IPS DF 4.7 (cell line): ENCODE results near the gene TACSTD2.
"Not testable (repeated sequence)": the region's sequence is repeated elsewhere in the genome, so short reads cannot be mapped to it uniquely, and the experiment has no call there.

ENCODE experiments used
- DNase-seq: peaks from one replicate; pipeline ENCODE4 v3.0.0-alpha.2; 2013; ENCODE audit warnings: low spot score; ENCODE audit errors: extremely low read depth

The TACSTD2 gene

GRCh38 chr1:58588396-58588795, 11.3 kb upstream of the TACSTD2 start:
- DNase-seq = no peak

DNA sequence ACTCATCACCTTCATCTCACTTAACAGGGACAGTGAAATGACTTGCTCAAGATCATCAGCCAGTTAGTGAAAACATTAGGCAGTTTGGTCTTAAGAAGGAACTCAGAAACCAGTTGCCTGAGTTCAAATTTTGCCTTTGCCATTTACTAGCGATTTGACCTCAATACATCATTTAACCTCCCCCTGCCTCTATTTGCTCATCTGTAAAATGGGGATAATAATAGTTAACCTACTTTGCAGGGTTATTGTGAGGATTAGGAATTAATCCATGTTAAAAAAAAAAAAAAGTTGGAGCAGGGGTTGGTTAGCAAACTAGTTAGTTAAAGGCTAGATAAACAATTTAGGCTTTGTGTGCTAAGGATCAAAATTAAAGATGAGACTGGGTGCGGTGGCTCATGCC, 10.6 kb upstream of the TACSTD2 start:
- DNase-seq = no peak

GRCh38 chr1:58586271-58586670, 9.2 kb upstream of the TACSTD2 start:
- DNase-seq = no peak

DNA sequence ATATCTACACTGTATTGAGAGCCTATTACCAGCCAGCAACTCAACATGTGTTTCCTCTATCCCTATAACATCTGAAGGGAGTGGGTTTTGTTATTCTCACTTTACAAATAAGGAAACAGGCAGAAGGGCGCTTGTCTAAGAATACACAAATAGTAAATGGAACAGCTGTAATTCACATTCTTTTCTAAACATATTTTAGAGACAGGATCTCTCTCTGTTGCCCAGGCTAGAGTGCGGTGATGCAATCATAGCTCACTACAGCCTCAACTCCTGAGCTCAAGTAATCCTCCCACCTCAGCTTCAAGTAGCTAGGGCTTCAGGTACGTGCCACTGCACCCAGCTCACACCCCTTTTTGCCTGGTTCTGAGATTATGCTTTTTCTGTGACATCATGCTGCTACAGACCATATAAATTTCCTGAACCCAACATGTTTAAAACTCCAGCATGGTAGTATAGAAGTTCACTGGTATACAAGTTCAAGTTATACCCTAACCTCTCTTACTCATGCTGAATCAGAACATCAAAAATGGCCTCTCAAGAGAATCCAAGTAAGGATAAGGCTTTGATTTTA, 8.6 kb upstream of the TACSTD2 start:
- DNase-seq = no peak

- DNase-seq = no peak
Measured at GRCh38 chr1:58585166-58585565, 8.1 kb upstream of the TACSTD2 start.

DNA sequence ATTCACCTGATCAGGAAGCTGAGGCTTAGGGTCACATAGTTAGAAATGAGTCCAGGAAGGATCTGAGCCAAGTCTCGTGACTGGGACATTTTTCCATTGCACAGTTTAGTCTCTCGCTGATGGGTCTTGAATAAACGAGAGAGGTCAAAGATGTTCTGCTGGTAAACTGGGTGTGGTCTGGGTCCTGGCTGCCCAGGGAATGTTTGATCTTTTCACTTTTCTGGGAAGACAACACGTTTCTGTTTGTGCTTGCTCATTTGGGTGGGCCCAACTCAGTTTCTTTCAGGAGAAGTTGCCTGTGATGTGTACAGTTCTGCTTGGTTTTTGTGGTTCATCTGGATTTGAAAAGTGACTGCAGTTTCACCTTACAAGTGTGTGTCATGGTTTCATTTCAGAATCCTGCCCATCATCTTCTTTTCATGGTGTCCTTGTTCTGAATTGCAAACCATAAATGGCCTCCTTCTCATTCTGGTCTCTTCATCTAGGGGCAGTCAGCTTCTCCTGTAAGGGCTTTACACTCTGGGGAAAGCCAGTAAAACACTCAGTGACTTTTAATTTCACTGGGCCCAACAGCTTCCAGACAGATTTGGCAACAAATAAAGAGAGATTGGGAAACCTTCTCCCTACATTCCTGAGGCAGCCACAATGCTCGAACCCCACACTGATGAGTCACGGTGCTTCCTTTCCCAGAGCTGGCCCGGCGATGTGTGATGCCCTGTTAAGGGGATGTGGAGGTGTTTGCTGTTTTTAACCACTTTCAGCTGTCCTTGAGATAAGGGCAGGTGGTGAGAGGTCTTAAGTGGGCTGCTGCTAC, 7.2 kb upstream of the TACSTD2 start:
- DNase-seq = no peak

DNA sequence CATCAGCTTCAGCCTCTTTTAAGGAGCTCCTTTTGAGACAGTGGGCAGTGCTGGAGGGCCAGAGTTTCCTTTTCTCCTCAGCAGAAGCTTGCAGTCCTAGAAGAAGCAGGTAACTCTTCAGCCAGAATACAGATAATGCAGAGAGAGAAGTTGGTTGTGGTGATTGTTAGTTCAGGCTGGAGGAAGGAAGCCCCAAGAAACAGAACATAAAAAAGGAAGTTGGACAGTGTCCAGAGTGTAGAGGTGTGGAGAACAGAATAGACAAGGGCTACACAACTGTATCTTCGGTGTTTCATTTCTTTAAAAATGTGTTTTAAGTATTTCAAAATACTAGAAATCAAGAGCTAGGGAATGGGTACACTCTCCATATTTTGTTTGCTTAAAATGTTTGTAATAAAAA, 6.4 kb upstream of the TACSTD2 start:
- DNase-seq = no peak

DNA sequence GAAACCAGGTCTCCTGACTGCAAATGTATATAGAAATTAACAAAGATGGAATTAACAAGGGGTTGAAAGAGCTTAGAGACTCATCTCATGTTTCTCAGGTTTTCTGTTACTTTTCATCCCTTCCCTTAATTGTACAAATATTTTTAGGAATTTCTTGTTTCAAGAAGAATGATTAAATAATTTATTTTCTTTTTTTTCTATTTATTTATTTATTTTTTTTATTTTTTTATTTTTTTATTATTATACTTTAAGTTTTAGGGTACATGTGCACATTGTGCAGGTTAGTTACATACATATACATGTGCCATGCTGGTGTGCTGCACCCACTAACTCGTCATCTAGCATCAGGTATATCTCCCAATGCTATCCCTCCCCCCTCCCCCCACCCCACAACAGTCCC, 5.1 kb upstream of the TACSTD2 start:
- not testable (repeated sequence) for DNase-seq

GRCh38 chr1:58581641-58582040, 4.6 kb upstream of the TACSTD2 start:
- DNase-seq = no peak

DNA sequence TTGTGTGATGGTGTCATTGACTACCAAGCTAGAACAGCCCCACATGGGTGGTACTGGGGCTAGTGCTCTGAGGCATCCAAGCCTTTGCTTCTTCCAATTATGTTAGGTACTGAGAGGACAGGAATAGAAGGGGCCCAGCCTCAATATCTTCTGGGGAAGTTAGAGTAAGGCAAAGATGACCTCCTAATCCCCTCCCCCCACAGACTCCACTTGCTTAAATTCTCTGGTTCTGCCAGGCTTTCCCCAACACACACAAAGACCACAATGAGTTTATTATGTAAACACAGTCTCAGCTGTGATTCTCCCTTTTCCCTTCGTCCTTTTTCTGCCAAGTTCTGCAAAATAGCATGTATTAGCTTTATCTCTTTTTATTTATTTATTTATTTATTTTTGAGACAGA, 3.1 kb upstream of the TACSTD2 start:
- no peak for DNase-seq

- DNase-seq = no peak
Measured at GRCh38 chr1:58577654-58578030, 590 bp upstream of the TACSTD2 start.

DNA sequence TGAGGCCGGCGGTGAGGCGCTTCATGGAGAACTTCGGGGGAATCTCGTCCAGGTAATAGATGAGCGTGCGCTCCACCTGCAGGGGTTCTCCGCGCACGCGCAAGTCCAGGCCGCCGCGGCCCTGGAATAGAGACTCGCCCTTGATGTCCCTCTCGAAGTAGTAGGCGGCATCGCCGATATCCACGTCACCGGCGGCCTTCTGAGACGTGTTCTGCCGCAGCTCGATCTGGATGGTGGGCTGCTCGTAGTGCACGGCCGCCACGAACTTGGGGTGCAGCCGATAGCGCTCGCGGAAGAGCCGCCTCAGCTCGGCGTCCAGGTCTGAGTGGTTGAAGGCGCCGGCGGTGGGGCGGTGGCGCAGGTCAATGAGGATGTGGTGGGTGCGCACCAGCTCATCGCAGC, 726 bp downstream of the TACSTD2 start:
- no peak for DNase-seq

- DNase-seq = no peak
Measured at GRCh38 chr1:58575551-58576324, 1.3 kb downstream of the TACSTD2 start.

- no peak for DNase-seq
Measured at GRCh38 chr1:58574816-58575215, 2.2 kb downstream of the TACSTD2 start.

DNA sequence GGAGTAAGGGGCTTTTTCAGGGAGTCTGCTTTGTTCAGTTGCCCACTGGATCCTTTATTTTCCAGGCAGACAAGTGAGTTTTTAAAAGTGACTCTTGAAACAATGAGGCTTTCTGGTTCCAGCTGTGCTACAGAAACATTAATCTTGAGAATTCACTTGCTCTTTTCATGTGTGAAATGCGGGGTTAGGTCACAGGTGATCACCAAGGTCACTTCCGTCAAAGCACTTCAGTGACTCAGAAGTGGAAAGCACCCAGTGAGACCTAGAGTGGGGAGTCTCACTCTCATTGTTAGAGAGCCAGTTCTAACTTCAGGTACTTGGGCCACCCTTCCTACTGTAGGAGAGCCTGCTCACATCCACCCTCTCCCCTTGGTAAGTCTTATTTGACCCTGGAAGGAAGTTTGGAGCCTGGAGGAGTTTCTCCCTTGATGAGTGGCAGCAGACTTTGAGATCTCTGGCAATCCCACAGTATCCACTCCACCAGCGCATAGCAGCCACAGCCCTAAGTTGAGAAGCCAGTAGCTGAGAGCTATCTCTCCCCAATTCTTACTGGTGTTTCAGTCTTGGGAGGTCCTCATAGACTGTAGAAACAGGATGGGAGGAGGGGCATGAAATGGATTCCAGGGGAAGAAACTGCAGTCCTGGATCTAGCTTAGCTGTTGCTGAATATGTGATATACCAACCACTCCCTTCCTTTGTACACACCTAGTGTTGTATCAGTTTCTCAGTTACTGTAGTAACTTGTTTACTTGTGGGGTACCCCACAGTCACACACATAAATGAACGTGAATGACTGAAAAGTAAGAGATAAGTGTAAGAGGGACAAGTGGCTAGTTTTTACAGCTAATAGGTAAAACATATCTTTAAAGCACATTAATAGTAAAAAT, 3.1 kb downstream of the TACSTD2 start:
- no peak for DNase-seq

- no peak for DNase-seq
Measured at GRCh38 chr1:58573138-58573537, 3.9 kb downstream of the TACSTD2 start.

DNA sequence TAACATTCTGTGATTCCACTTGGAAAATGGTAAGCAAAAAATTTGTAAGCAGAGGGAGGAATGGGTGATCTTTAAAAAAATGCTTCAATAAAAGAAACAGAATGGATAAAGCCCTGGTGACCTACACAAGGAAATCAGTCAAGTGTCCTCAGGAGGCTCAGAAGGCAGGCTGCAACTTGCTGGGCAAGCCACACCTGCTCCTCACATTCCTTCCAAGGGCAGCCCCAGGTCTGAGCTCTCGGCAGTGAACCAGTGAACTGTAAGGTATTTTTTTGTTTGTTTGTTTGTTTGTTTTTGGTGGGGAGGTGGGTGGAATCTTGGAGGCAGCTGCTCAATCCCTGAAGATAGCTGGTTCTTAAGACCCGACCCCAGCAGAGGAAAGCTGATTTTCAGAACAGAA, 4.4 kb downstream of the TACSTD2 start:
- no peak for DNase-seq

- DNase-seq = no peak
Measured at GRCh38 chr1:58571616-58572015, 5.4 kb downstream of the TACSTD2 start.

- no peak for DNase-seq
Measured at GRCh38 chr1:58570817-58571216, 6.2 kb downstream of the TACSTD2 start.

GRCh38 chr1:58570094-58570493, 7.0 kb downstream of the TACSTD2 start:
- DNase-seq = no peak

- no peak for DNase-seq
Measured at GRCh38 chr1:58568911-58569310, 8.1 kb downstream of the TACSTD2 start.
